GM19397 (cell line): Measurements from ENCODE around the gene DCBLD2.

Source experiments
- ATAC-seq: cut with Tn5 transposase; IDR thresholded peaks from one replicate; pipeline ENCODE4 v1.9.1; 2021; ENCODE audit warnings: mild to moderate bottlenecking, moderate library complexity; ENCODE audit not compliant: unreplicated experiment

DCBLD2 gene

GRCh38 chr3:98797905-98798304, 103.6 kb downstream of the DCBLD2 start:
- ATAC-seq = no peak

- no peak for ATAC-seq
Measured at GRCh38 chr3:98796334-98796733, 105.2 kb downstream of the DCBLD2 start.

GRCh38 chr3:98793971-98794370, 107.5 kb downstream of the DCBLD2 start:
- ATAC-seq = no peak

GRCh38 chr3:98791341-98792325, 109.9 kb downstream of the DCBLD2 start:
- ATAC-seq = no peak

- no peak for ATAC-seq
Measured at GRCh38 chr3:98788651-98789050, 112.8 kb downstream of the DCBLD2 start.

GRCh38 chr3:98787181-98787580, 114.3 kb downstream of the DCBLD2 start:
- ATAC-seq = no peak

- ATAC-seq = no peak
Measured at GRCh38 chr3:98786364-98787006, 115.0 kb downstream of the DCBLD2 start.

- no peak for ATAC-seq
Measured at GRCh38 chr3:98784666-98785600, 116.6 kb downstream of the DCBLD2 start.

- no peak for ATAC-seq
Measured at GRCh38 chr3:98784042-98784441, 117.5 kb downstream of the DCBLD2 start.

GRCh38 chr3:98782824-98783500, 118.5 kb downstream of the DCBLD2 start:
- no peak for ATAC-seq

- ATAC-seq = no peak
Measured at GRCh38 chr3:98780343-98780742, 121.2 kb downstream of the DCBLD2 start.

GRCh38 chr3:98779541-98780335, 121.8 kb downstream of the DCBLD2 start:
- no peak for ATAC-seq

GRCh38 chr3:98778852-98779413, 122.6 kb downstream of the DCBLD2 start:
- no peak for ATAC-seq

- ATAC-seq = no peak
Measured at GRCh38 chr3:98778383-98778782, 123.1 kb downstream of the DCBLD2 start.

- ATAC-seq = no peak
Measured at GRCh38 chr3:98777801-98778220, 123.7 kb downstream of the DCBLD2 start.

- ATAC-seq = no peak
Measured at GRCh38 chr3:98777286-98777685, 124.2 kb downstream of the DCBLD2 start.

GRCh38 chr3:98776140-98776493, 125.4 kb downstream of the DCBLD2 start:
- no peak for ATAC-seq

- no peak for ATAC-seq
Measured at GRCh38 chr3:98775459-98776139, 125.9 kb downstream of the DCBLD2 start.

- ATAC-seq = no peak
Measured at GRCh38 chr3:98772022-98772421, 129.5 kb downstream of the DCBLD2 start.
